NOMO-1 treated with DMSO at 0.1 percent for 48 hours (cell line): Measurements from ENCODE around the gene ZNF207.
"Not testable (repeated sequence)": the region's sequence is repeated elsewhere in the genome, so short reads cannot be mapped to it uniquely, and the experiment has no call there.

ENCODE experiments used
- DNase-seq: peaks from one replicate; lab custom pipeline; 2025; ENCODE audit not compliant: unreplicated experiment; lab: John Stamatoyannopoulos, UW

The ZNF207 gene

DNA sequence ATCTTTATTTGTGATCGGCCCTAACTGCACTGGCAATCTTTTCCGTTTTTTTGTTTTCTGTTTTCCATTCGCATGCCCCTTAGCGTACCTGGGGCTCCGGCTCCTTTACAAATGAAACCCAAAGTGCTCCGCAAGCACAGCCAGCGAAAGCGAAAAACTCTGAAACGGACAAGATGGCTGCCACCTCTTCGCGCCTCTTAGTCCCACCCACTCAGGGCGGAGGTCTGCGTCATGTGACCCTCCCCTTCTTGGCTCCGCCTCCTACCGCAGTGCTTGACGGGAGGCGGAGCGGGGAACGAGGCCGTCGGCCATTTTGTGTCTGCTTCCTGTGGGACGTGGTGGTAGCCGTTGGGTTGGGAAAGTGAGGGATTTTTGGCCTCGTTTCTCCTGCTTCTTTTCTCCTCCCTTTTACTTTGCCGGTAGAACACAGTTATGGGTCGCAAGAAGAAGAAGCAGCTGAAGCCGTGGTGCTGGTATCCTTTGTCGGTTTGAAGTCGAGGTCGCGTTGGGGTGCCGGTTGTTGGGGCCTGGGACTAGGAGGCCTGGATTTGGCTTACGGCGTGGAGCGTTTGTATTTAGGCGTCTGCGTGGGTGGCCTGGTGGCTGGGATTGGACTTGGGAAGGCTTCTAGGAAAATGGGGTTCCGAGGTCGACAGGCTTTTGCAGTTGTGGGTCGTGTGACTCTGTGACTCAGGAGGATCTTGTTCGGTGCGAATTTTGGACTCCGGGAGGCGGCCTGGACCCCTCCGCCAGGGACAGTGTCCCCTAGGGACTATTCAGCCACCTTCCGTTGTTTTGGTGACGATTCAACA is at the start of gene ZNF207:
Gene ZNF207, plus strand, starts transcription at position 304 of the 812 bp plus-strand sequence. Its CDS starts 129 bp downstream, at position 433.
- peak; percentile 93 for DNase-seq

DNA sequence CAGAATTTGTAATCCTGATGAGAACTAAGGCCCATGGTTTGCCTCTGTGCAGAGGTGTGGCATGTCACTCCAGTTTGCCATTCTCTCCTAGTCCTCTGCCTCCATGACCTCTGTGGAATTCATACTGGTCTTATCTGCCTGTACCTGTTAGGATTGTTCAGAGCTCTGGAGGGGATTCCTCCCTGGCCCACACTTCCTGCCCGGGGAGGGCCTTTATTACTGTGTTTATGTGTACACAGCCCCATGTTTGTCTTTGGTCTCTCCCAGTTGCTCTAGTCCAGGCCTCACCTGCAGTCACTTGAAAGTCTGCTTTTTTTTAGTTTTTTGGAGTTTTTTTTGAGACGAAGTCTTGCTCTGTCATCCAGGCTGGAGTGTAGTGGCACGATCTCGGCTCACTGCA is 47.9 kb upstream of the ZNF207 start:
- DNase-seq, result no peak

DNA sequence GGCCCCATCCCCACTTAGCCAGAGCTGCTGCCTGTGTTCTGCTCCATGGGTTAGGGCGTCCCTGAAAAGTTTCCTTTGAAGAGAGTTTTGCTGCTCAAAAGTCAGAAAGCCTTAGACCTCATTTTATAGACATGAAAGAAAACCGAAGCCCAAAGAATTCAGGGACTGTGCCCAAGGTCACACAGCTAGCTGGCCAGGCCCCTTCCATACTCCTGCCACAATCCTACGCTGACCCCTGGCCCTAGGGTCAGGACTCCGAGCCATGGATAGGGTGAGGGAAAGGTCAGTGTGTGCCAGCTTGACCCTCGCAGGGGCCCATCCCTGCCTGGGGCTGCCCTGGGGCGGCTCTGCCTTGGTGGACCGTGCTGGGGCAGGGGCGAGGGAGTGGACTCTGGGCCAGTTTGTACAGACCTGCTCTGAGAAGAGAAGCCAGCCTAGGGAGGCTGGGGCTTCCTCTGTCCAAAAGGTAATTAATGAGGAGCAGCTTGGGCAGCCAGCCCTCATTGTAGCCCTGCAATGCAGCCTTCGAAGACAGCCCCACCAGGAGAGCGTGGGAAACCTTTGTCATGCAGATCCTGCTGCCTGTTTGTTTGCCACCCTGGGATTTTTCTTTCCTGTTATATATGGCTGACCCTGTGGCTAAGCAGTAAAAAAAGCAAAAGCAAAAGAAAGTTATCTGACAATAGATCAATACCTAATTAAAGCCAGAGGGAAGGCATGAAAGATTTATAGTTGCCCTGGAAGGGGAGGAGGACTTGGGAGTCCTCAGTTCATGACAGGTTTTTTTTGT is 46.9 kb upstream of the ZNF207 start:
- no peak for DNase-seq

DNA sequence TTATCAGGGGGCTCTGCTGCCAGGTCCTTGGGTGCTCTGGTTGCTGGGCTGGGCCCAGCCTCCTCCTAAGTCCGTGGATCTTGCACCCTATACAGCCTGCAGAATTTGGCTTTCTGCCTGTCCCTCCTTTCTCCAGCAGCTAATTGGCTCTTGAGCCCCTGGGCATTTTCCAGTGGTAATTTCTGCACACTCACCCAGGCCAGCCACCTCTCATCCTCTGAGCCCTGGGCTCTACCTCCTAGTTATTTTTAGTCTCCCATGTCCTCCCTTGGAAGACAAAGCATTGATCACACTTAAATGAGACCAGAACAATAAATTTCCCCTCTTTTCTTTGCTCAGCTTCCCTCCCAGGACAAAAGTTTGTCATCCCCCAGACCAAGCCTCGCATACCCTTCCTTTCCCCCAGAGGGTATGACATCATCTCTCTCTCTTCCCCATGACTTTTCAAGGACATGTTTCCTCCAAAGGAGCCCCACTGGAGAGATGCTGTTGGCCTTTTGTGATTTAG is 46.1 kb upstream of the ZNF207 start:
- no peak for DNase-seq

DNA sequence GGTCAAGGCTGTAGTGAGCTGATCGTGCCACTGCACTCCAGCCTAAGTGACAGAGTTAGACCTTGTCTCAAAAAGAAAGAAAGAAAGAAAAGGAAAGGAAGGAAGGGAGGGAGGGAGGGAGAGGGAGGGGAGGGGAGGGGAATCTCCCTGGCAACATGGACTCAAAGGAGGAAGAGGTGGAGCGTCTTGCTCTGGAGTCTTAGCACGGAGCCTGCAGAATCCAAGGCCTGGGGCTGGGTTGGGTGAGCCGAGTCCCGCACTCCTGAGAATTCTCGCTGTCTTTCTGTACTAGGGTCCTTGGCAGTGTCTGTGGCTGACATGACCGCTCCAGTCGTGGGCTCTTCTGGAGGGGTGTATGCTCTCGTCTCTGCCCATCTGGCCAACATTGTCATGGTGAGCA is 44.9 kb upstream of the ZNF207 start:
- DNase-seq, result no peak

DNA sequence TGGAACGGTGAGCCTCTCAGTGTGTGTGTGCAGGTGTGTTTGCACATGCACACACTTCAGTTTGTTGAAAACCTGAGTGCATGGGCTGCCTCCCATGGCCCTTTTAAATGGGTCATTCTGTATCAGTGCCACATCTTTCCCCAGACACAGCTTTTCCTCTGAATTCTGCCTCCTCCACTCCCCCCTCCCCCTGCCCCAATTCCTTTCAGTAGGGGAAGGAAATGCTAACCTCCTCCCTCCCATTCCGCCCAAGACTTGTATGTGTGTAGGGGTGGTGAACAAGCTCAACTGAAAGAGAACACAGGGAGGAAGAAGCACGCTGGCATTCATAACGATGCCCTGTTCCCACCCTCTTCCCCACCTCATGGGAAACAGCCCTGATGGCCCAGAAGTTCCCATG is 42.3 kb upstream of the ZNF207 start:
- DNase-seq, result no peak

DNA sequence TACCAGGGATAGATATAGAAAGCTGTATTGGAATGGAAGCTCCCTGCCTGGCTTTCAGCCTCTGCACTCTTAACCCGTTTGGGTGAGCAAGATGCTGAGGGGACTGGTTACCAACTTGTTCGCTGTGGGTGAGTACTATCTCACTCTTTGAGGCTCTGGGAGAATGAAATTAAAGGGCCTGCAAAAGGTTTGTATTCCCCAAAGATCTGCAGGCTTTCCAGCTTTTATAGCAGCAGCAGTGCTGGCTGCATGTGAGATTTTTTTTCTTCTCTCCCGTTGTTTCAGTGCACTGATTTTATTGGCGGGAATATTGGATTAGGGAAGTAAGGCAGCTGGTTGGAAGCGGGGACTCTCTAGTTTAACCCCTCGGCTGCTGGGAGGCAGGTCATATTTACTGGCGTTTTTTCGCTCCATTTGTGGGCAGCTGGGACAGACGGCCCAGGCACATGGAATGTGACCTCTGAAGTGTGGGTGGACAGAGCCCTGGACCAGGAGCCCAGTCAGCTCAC is 38.9 kb upstream of the ZNF207 start:
- no peak for DNase-seq

DNA sequence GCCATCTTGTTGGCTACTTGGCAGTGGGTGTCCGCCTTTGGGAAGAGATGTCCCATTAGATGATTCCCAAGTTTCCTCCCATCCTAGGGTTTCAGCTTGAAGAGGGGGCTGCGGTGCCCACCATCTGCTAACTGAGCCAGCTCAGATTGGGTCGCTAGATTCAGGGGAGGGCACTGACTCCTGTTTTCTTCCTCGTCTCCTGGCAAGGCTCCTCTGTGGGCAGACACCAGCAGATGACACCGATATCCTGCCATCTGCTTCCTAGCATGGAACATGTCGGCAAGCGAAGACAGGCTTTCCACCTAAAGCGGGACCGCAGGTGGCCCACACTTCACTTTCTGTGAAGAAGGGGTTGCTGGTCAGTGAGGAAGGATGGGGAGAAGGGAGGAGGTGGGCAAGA is 35.3 kb upstream of the ZNF207 start:
- no peak for DNase-seq

DNA sequence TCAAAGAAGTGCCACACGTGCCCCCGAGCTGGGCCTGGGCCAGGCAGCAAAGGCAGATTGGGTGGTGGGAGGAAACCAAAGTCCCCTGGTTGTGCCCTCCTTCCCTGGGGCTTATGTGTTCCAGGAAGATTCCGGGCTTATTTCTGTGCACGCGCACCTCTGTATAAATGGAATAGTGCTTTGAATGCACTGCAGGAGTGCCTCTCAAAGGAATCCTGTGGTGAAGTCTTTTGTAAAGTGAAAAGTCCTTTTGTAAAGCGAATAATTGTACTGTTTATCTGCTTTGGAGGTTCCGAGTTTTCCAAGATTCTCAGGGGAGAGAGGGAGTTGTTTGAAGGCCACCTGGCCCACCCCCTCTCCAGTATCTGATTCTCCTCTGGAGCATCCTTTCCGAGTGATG is 34.8 kb upstream of the ZNF207 start:
- DNase-seq, result no peak

DNA sequence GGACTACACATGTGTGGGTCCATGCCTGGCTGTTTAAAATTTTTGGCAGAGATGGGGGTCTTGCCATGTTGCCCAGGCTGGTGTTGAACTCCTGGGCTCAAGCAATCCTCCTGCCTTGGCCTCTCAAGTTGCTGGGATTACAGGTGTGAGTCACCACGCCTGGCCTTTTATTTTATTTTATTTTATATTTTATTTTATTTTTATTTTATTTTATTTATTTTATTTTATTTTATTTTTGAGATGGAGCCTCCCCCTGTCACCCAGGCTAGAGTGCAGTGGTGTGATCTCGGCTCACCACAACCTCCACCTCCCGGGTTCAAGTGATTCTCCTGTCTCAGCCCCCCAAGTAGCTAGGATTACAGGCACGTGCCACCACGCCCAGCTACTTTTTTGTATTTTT is 33.3 kb upstream of the ZNF207 start:
- not testable (repeated sequence) for DNase-seq

DNA sequence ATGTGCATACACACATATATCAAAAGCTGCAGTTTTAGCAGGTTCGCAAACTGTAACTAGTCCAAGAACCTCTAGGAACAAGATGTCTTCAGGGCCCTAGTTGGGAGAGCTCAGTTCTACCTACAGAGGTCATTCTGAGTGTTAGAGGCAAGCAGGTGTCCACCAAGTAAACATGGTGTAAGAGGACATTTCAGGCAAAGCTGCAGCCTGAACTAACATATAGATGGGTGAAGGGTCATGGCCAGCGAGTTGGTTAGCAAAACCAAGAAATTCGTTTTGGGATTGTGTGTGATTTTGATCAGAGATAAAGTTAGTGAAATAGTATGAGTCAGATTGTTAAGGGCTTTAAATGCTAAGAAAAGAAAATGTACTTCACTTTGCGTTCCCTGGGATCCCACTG is 32.6 kb upstream of the ZNF207 start:
- no peak for DNase-seq

DNA sequence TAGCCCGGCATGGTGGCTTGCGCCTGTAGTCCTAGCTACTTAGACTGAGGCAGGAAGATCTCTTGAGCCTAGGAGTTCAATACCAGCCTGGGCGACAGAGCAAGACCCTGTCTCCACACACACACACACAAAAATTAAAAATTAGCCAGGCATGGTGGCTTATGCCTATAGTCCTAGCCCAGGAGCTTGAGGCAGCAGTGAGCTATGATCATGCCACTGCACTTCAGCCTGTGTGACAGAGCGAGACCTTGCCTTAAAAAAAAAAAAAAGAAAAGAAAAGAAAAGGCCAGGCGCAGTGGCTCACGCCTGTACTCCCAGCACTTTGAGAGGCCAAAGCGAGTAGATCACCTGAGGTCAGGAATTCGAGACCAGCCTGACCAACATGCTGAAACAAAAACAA is 31.9 kb upstream of the ZNF207 start:
- no peak for DNase-seq

DNA sequence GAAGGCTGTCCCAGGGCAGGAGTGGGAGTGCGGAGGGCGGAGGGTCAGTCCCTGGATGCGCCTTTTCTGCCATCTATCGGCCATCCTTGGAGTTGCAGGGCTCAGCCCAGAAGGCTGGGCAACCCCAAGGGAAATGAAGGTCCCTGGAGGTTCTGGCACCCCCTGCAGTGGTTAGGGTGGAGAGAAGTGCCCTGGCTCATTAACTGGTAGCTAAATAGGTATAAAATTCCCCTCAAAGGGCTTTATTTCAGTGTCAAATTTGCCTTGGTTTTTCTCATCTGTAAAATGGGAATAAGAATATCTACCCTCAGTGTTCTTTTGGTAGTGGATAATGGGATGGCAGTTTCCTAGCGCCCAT is 30.4 kb upstream of the ZNF207 start:
- DNase-seq, result peak; percentile 46

DNA sequence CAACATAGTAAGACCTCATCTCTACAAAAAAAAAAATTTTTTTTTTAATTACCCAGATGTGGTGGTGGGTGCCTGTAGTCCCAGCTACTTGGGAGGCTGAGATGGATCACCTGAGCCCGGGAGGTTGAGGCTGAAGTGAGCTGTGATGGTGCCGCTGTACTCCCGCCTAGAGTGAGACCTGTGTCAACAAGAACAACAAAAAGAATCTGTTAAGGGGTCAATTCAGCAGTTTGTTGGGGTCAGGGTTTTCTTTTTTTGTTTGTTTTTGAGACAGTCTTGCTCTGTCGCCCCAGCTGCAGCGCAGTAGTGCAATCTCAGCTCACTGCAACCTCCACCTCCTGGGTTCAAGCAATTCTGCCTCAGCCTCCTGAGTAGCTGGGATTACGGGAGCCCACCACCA is 29.9 kb upstream of the ZNF207 start:
- not testable (repeated sequence) for DNase-seq

DNA sequence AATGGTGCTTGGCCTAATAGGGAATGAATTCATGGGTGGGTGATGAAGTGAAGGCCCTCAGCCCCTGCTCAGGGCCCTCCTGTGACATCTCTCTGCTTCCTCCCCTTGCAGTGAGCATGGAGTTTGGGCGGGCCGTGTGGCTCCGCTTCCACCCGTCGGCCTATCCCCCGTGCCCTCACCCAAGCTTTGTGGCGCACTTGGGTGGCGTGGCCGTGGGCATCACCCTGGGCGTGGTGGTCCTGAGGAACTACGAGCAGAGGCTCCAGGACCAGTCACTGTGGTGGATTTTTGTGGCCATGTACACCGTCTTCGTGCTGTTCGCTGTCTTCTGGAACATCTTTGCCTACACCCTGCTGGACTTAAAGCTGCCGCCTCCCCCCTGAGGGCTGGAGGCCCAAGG is 29.1 kb upstream of the ZNF207 start:
- no peak for DNase-seq

DNA sequence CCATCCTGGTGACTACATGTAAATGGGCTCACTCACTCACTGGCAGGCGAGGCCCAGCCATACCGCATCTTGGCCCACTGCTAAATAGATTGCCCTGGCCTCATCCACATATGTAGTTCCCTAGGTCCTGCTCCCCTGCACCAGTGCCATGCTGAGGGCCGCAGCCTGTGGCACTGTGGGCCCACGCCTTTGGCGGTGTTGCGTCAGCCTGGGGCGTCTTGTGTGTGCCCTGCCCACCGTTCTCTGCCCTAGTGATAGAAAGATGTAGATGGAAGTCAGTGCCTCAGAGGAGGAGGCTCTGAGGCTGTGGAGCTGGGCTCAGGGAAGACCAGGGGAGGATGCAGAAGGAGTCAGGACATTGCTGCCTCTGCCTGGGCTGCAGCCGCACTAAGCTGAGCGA is 26.9 kb upstream of the ZNF207 start:
- DNase-seq, result no peak

DNA sequence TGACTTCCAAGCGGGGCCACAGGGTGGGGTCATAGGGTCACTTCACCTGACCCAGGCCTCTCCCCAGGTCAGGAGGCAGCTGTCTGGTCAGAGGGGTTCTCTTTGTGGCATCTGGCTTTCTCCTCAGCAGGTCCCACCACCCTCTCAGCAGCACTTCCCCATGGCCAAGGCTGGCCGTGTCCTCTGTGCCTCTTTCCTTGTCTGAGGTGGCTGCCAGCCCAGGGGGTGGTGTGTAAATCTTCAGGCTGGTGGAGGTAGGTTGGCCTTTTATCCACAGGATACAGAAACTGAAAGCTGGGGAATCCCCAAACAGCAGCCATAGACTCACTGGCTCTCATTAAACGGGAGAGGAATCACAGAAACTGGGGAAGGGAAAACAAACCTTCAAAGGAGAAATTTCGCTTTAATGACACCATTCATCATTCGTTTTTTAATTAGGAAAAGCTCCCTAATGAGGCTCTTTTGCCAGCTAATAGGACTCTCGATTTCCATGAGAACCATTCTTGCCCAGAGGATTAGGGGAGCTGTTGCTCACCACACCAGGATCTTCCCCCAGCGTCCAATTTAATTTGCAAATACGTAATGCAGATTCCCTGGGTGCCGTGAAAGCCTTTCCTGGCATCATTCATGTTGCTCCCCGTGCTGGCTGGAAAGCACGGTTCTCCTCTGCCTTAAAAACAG is 26.0 kb upstream of the ZNF207 start:
- DNase-seq, result no peak

DNA sequence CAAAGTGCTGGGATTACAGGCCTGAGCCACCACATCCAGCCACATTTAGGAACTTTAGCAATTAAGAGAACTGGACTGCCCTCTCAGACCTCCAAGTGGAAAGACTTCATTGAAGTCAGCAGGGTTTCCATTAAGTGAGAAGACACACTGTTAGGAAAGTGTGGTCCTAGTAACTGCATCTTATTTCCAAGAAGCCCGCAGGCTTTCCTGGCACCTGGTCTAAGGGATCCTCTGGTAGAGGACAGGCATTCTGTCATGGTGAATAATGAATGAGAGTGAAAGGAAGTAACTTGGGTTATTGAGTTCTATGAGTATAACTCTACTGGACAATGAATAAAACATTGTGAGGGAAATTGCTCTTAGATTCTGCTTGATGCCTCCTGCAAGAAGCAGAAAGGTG is 22.0 kb upstream of the ZNF207 start:
- DNase-seq, result no peak

DNA sequence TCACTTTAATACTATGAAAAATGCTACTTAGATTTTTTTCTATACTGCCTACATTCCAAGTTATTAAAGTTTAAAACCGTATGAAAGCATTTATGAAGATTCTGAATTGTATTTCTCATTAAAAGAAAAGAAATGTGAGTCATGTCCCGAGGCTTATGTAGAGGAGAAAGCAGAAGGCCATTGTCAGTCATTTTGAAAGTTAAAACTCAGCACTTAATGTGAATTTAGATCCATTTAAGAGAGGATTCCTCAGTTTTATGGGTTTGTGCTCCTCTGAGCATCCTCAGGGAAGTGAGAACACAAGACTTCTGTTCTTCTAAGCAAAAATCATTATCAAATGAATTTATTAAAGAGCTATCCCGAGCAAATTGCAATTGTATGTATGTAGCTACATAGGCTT is 19.8 kb upstream of the ZNF207 start:
- no peak for DNase-seq

DNA sequence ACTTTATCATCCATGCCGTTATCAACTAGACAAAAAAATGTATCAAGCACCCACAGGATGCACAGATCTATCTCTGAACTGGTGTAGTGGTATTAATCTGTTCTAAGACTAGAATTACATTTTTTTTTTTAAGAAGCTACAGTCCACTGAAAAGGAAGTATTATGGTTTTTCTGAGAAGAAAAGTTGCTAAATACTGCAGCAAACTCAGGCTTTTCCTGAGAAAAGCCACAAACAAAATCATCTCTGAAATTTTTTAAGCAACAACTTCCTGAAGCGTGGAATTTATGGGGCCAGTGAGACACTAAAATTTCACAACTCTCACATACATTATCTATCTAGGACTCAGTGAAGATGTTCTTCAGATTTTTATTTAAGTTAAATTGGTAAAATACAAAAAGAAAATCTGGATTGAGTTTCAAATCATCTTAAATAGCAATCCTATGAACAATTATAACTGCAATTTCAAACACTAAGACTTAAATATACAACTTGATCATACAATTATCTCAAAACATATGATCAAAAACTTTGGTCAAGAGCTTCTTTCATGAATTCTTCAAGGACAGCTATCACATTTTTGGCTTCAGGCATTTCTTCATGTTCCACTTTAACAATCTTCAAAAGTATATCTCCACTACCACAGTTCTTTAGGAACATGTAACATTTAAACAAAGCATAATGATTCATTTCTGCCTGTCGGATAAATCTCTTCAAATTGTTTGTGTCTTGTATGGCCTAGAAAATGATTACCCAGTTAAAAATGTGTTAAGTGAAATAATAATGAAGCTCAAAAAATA is 18.5 kb upstream of the ZNF207 start:
- DNase-seq, result peak; percentile 45

DNA sequence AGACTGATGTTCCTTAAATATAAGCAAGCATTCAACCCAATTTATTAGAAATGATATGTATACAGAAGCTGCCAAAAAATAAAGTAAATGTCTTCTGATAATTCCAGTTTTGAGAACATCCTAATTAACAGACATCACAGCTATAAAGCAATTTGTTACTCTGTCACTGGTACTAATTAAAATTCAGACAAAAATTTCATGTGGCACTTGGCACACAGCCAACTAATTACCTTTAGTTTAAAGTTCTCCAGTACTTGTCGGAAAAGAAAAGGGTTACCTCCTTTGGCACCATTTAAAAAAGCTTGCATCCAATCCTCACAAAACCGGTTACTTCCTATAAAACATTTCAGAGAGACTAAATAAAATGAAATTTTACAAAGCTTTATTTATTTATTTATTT is 16.8 kb upstream of the ZNF207 start:
- DNase-seq, result no peak
